Fibroblast of pulmonary artery (primary cell): ENCODE results near the gene CNN2.

Source experiments
- DNase-seq: peaks from one replicate; pipeline ENCODE4 v3.0.0-alpha.2; 2010; ENCODE audit warnings: low read depth
- H3K4me3 ChIP-seq: replicated peaks from 2 replicates; pipeline ENCODE4 v1.5.1; 2011; ENCODE audit warnings: low read depth, mild to moderate bottlenecking, control low read depth, low read length, moderate library complexity
- CTCF ChIP-seq: IDR thresholded peaks from 2 replicates; pipeline ENCODE4 v1.5.1; 2011; ENCODE audit warnings: mild to moderate bottlenecking, control low read depth, low read length, inconsistent platforms; ENCODE audit errors: missing control alignments

The CNN2 gene

DNA sequence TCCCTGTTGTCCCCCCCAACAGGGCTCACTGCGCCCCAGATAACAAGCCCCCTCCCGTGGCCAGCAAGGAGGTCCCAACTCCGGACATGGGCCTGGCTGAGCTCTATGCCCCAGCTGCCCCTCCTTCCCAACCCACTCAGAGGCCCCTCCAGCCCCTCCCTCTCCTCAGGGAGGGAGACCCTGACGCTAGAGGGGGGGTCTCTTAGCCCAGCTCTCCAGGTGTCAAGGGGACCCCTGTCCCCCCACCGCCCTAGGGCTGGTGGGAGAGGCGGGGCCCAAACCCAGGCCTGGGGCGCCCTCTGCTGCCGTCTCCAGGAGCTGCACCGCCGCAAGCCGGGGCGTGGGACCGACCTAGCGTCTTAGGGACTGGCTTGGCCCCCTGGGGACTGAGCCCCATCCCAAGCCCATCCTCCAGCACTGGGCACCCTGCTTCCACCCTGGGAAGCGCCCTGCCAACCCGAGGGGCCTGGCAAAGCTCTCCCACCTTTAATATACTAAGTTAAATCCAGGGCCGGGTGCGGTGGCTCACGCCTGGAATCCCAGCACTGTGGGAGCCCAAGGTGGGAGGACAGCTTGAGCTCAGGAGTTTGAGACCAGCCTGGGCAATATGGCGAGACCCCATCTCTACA, 24.8 kb upstream of the CNN2 start:
- TF ChIP-seq CTCF: peak; percentile 63
- no peak for DNase-seq
- H3K4me3 ChIP-seq: no peak overlapping the region

DNA sequence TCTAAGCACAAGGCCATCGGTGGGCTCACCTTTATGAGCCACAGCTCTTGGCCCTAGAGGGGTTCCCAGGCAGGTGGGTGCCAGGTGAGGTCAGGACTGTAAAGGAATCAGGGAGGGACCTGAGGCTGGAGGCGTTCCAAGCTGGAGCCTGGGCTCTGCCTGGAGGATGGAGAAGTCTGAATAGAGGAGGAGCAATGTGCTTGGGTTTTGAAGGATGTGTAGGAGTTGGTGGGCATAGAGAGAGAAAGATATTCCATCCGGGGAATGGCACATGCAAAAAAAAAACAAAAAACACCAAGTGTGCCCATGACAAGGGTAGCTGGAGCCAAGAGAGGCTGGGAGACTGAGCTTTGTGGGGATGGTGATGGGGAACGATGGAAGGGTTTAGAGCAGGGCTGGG, 23.8 kb upstream of the CNN2 start:
- no peak overlapping the region for H3K4me3 ChIP-seq
- DNase-seq: no peak
- TF ChIP-seq CTCF: no peak

DNA sequence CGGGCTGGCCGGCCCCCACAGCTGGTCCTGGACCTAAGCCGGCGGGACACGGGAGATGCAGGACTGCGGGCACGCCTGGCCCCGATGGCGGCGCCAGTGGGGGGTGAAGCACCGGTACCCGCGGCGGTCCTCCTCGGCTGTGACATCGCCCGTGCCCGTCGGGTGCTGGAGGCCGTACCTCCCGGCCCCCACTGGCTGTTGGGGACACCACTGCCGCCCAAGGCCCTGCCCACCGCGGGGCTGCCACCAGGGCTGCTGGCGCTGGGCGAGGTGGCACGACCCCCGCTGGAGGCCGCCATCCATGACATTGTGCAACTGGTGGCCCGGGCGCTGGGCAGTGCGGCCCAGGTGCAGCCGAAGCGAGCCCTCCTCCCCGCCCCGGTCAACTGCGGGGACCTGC, 23.1 kb upstream of the CNN2 start:
- H3K4me3 ChIP-seq: no peak overlapping the region
- no peak for TF ChIP-seq CTCF
- no peak for DNase-seq

DNA sequence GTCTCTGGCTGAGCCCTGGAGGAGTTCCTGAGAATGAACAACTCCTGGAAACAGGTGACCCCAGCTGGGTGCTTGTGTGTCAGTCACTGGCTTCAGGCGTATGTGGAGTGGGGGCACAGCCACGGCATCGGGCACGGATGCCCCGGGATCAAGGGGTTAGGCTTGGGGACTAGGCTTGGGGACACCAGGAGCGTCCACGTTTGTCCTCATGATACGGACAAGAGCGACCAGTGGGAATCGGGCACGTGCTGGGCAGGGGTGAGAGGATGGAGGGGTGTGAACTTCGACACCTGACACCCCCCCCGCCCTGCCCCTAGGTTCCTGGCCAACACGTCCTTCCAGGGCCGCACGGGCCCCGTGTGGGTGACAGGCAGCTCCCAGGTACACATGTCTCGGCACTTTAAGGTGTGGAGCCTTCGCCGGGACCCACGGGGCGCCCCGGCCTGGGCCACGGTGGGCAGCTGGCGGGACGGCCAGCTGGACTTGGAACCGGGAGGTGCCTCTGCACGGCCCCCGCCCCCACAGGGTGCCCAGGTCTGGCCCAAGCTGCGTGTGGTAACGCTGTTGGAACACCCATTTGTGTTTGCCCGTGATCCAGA, 22.1 kb upstream of the CNN2 start:
- H3K4me3 ChIP-seq: no peak overlapping the region
- TF ChIP-seq CTCF: no peak

DNA sequence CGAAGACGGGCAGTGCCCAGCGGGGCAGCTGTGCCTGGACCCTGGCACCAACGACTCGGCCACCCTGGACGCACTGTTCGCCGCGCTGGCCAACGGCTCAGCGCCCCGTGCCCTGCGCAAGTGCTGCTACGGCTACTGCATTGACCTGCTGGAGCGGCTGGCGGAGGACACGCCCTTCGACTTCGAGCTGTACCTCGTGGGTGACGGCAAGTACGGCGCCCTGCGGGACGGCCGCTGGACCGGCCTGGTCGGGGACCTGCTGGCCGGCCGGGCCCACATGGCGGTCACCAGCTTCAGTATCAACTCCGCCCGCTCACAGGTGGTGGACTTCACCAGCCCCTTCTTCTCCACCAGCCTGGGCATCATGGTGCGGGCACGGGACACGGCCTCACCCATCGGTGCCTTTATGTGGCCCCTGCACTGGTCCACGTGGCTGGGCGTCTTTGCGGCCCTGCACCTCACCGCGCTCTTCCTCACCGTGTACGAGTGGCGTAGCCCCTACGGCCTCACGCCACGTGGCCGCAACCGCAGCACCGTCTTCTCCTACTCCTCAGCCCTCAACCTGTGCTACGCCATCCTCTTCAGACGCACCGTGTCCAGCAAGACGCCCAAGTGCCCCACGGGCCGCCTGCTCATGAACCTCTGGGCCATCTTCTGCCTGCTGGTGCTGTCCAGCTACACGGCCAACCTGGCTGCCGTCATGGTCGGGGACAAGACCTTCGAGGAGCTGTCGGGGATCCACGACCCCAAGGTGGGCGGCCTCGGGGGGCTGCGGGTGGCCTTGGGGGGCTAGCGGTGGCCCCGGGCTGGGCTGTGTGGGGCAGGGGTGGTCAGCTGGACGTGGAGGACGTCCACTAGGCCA, 21.4 kb upstream of the CNN2 start:
- no peak for TF ChIP-seq CTCF
- no peak for DNase-seq
- no peak overlapping the region for H3K4me3 ChIP-seq

More for the DNA sequence above, 22.1 kb upstream of the CNN2 start:
- DNase-seq: no peak

- no peak for DNase-seq
- TF ChIP-seq CTCF: no peak
- no peak overlapping the region for H3K4me3 ChIP-seq
Measured at GRCh38 chr19:1006711-1007398, 19.6 kb upstream of the CNN2 start.
